Activated CD8-positive, alpha-beta memory T cell treated with anti-CD3 and anti-CD28 coated beads for 1 hour (primary cell): ENCODE measurements around the gene KRT6A.

Experiments
- DNase-seq, 2 donors: peaks; one replicate each; pipeline ENCODE4 v3.0.0-alpha.2; 2020; ENCODE audit warnings: low read depth in 1 of 2; ENCODE audit errors: extremely low read depth in 1 of 2

The KRT6A gene

GRCh38 chr12:52438305-52439301 is 54.5 kb downstream of the KRT6A start:
- DNase-seq = no peak

GRCh38 chr12:52437508-52437907 is 55.5 kb downstream of the KRT6A start:
- DNase-seq = no peak
